ENCODE measurements around the gene SPATA33.

DNA sequence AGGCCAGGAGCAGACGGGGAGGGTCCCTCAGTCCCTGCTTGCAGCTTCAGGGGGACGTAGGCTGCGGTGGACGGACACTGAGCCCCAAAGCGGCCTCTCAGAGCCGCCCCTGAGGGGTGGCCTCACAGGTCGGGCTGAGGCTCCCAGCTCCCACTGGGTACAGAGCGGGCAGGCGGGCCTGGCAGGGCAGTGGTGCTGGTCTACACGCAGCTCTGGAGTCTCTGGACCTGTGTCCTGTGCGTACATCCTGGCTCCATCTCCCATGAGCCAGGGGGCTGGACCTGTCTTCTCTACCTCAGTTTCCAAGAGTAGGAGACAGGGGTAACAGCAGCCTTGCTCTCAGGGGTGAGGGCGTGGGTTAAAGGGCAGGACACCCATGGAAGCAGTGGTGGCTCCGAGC lies 42.5 kb upstream of the SPATA33 start:
- TF ChIP-seq EZH2 (IDR thresholded peaks at IDR 0.05; ENCODE audit: insufficient read depth, poor library complexity, severe bottlenecking) (no peak), EZH2phosphoT487 (IDR thresholded peaks at IDR 0.05; ENCODE audit: insufficient read depth, low read depth) (no peak)

All from GM23248 (cell line).